K562 (cell line): Measurements from ENCODE around the gene RABL3. TPM values are rescaled to one million over a fixed set of nuclear protein-coding genes. Genes with fewer than 3 reads are reported as not detected.

Experiments used
- ATAC-seq: fragments of 200-7000 bp; cut with Tn5 transposase; 3 replicates; pipeline ENCODE4 v1.9.1; 2020; ENCODE audit warnings: moderate library complexity
- BruUV-seq: library from RNA; stranded (reverse); fragments of 400-500 nt; replicated peaks from 2 replicates; lab custom pipeline; 2021; lab: Mats Ljungman, UMichigan
- CTCF ChIA-PET: fragments of 300-600 bp; formaldehyde crosslinking; extraction: SDS; loops from one replicate; lab custom pipeline; 2021; ENCODE audit warnings: low intra/inter-chr PET ratio; lab: Yijun Ruan, JAX
- POLR2A ChIA-PET: fragments of 300-600, 350-650 bp; sonication (Branson Sonifier 250); formaldehyde crosslinking; extraction: SDS; loops from one replicate; lab custom pipeline; 2021; ENCODE audit warnings: antibody characterized with exemption, inconsistent platforms; lab: Yijun Ruan, JAX
- DNase-seq, 4 experiments: peaks; one replicate each; pipeline versions ENCODE4 v3.0.0 to v3.0.0-alpha.2; 2011 to 2018; ENCODE audit warnings: low spot score in 3 of 4, mixed read lengths in 3 of 4; ENCODE audit errors: extremely low read depth in 1 of 4
- FAIRE-seq: peaks from 2 replicates; lab custom pipeline; 2011; peaks lifted over from hg19 to GRCh38; lab: Jason Lieb, UNC
- H2AFZ ChIP-seq: 2 replicates; pipeline ENCODE4 v1.6.0; 2011; ENCODE audit warnings: low read depth, low read length, control low read depth, inconsistent platforms
- H3K27ac ChIP-seq: fragments of 200-600 bp; 3 replicates; pipeline ENCODE4 v1.8.0; 2011; ENCODE audit warnings: low read depth, mild to moderate bottlenecking, control low read depth, inconsistent platforms, low read length, moderate library complexity, mixed read lengths; ENCODE audit errors: extremely low read depth
- H3K27me3 ChIP-seq, 2 experiments: fragments of 300-600 bp in 1 of 2; 2 replicates in 1 of 2; 3 replicates in 1 of 2; pipeline versions ENCODE4 v1.6.0 to v1.8.0; 2011; ENCODE audit warnings: inconsistent platforms in 2 of 2, low read length in 2 of 2, mild to moderate bottlenecking in 1 of 2, mixed read lengths in 1 of 2, moderate library complexity in 1 of 2; ENCODE audit not compliant: control insufficient read depth in 2 of 2, insufficient read depth in 2 of 2
- H3K36me3 ChIP-seq: fragments of 300-600 bp; 3 replicates; pipeline ENCODE4 v1.8.0; 2011; ENCODE audit warnings: mild to moderate bottlenecking, low read length, inconsistent platforms; ENCODE audit not compliant: control insufficient read depth, insufficient read depth
- H3K4me1 ChIP-seq, 2 experiments: fragments of 200-600 bp in 1 of 2; replicated peaks in 1 of 2; 2 replicates in 1 of 2; 3 replicates in 1 of 2; pipeline versions ENCODE4 v1.5.1 to v1.8.0; 2011; ENCODE audit warnings: inconsistent platforms in 2 of 2, low read length in 2 of 2, mild to moderate bottlenecking in 1 of 2, mixed read lengths in 1 of 2, moderate library complexity in 1 of 2; ENCODE audit not compliant: control insufficient read depth in 2 of 2, insufficient read depth in 2 of 2
- H3K4me2 ChIP-seq: 2 replicates; pipeline ENCODE4 v1.6.1; 2011; ENCODE audit warnings: low read length, control low read depth, inconsistent platforms, mixed read lengths; ENCODE audit not compliant: insufficient read depth
- H3K4me3 ChIP-seq: fragments of 200-600 bp; sonication (generic), shearing (Covaris generic); 2 replicates; pipeline ENCODE4 v1.5.1; 2016; ENCODE audit warnings: control low read depth, inconsistent platforms
- H3K79me2 ChIP-seq: fragments of 200-600 bp; 3 replicates; pipeline ENCODE4 v1.8.0; 2011; ENCODE audit warnings: low read length, inconsistent platforms; ENCODE audit not compliant: control insufficient read depth, insufficient read depth
- H3K9ac ChIP-seq, 2 experiments: 2 replicates each; pipeline versions ENCODE4 v1.6.0 to v1.6.1; 2011; ENCODE audit warnings: low read depth in 2 of 2, low read length in 2 of 2, control low read depth in 1 of 2, inconsistent platforms in 1 of 2, mild to moderate bottlenecking in 1 of 2, mixed read lengths in 1 of 2; ENCODE audit not compliant: insufficient read depth in 1 of 2
- H3K9me1 ChIP-seq: one replicate; pipeline ENCODE4 v1.6.0; 2011; ENCODE audit warnings: inconsistent platforms, mild to moderate bottlenecking, low read length, moderate library complexity; ENCODE audit not compliant: control insufficient read depth, insufficient read depth
- H3K9me3 ChIP-seq: replicated peaks from 2 replicates; pipeline ENCODE4 v1.5.1; 2011; ENCODE audit warnings: low read depth, low read length, inconsistent platforms; ENCODE audit not compliant: control insufficient read depth, insufficient read depth
- H4K20me1 ChIP-seq: replicated peaks from 2 replicates; pipeline ENCODE4 v1.6.1; 2011; ENCODE audit warnings: low read length, inconsistent platforms, mixed read lengths; ENCODE audit not compliant: control insufficient read depth, insufficient read depth
- ARID2 ChIP-seq: fragments of 450-650 bp; IDR thresholded peaks from 2 replicates; pipeline ENCODE4 v1.6.1; 2017; ENCODE audit warnings: antibody characterized with exemption, mild to moderate bottlenecking
- CBFB ChIP-seq: sonication (generic); formaldehyde crosslinking; IDR thresholded peaks from 2 replicates; pipeline ENCODE4 v1.4.0; 2020; ENCODE audit warnings: mild to moderate bottlenecking, missing genetic modification reagents
- ELF1 ChIP-seq: fragments of 200-800 bp; sonication (Bioruptor generic); IDR thresholded peaks from 2 replicates; pipeline ENCODE4 v1.6.1; 2016; ENCODE audit warnings: missing genetic modification characterization, missing compliant biosample characterization
- FIP1L1 ChIP-seq: fragments of 200-400 bp; formaldehyde crosslinking; IDR thresholded peaks from 2 replicates; pipeline ENCODE4 v1.6.1; 2018; ENCODE audit warnings: mild to moderate bottlenecking, low read depth, low read length; ENCODE audit not compliant: poor library complexity, severe bottlenecking
- FOXM1 ChIP-seq, 2 experiments: fragments of 450-650 bp in 1 of 2; sonication (generic) in 1 of 2; formaldehyde crosslinking in 1 of 2; IDR thresholded peaks; 2 replicates each; pipeline versions ENCODE4 v1.6.1 to v1.9.0; 2017 to 2022; ENCODE audit warnings: low read depth in 2 of 2, mild to moderate bottlenecking in 2 of 2, missing genetic modification reagents in 1 of 2, moderate library complexity in 1 of 2
- GABPB1 ChIP-seq: sonication (generic); formaldehyde crosslinking; IDR thresholded peaks from 2 replicates; pipeline ENCODE4 v1.8.0; 2022; ENCODE audit warnings: mild to moderate bottlenecking, missing genetic modification reagents
- GATAD2A ChIP-seq: fragments of 450-650 bp; IDR thresholded peaks from 2 replicates; pipeline ENCODE4 v1.6.1; 2017
- HIVEP1 ChIP-seq: fragments of 250-450 bp; sonication (Bioruptor Pico); IDR thresholded peaks from 2 replicates; pipeline ENCODE4 v1.4.0; 2020; ENCODE audit warnings: mild to moderate bottlenecking
- OTX1 ChIP-seq: fragments of 450-650 bp; formaldehyde crosslinking; IDR thresholded peaks from 2 replicates; pipeline ENCODE4 v1.4.0; 2022; ENCODE audit warnings: mild to moderate bottlenecking
- RBM15 ChIP-seq: fragments of 200-400 bp; formaldehyde crosslinking; IDR thresholded peaks from 2 replicates; pipeline ENCODE4 v1.6.1; 2018; ENCODE audit warnings: mild to moderate bottlenecking, low read length, moderate library complexity; ENCODE audit not compliant: insufficient read depth
- SAFB2 ChIP-seq: fragments of 200-400 bp; formaldehyde crosslinking; IDR thresholded peaks from 2 replicates; pipeline ENCODE4 v1.6.1; 2018; ENCODE audit warnings: borderline replicate concordance, low read length, low read depth, moderate library complexity; ENCODE audit not compliant: severe bottlenecking
- SMAD4 ChIP-seq: fragments of 250-450 bp; sonication (Bioruptor Pico); conservative IDR thresholded peaks from 2 replicates; pipeline ENCODE4 v1.8.0; 2021; ENCODE audit warnings: inconsistent platforms, mild to moderate bottlenecking, moderate library complexity
- TSC22D4 ChIP-seq: fragments of 450-650 bp; IDR thresholded peaks from 2 replicates; pipeline ENCODE4 v1.6.1; 2016; ENCODE audit warnings: missing genetic modification characterization, missing biosample characterization, control low read depth
- U2AF1 ChIP-seq: fragments of 200-400 bp; formaldehyde crosslinking; optimal IDR thresholded peaks from 2 replicates; pipeline ENCODE3; 2017; ENCODE audit warnings: mild to moderate bottlenecking, low read depth, low read length, moderate library complexity
- ZC3H4 ChIP-seq: sonication (generic); formaldehyde crosslinking; IDR thresholded peaks from 2 replicates; pipeline ENCODE4 v1.9.0; 2021; ENCODE audit warnings: missing genetic modification reagents, borderline replicate concordance
- ZNF707 ChIP-seq: fragments of 250-450 bp; sonication (Bioruptor Pico); conservative IDR thresholded peaks from 2 replicates; pipeline ENCODE4 v1.8.0; 2022; ENCODE audit warnings: inconsistent platforms, mild to moderate bottlenecking, moderate library complexity
- ZNF717 ChIP-seq: fragments of 250-450 bp; sonication (Bioruptor Pico); IDR thresholded peaks from 2 replicates; pipeline ENCODE4 v1.5.0; 2021
- WGBS: fragments of 100-300 bp; shearing (Covaris generic); methylation state at CpG from one replicate; pipeline ENCODE4 v1.1.6; 2016; ENCODE audit warnings: low coverage, mixed read lengths; ENCODE audit not compliant: insufficient coverage; ENCODE audit errors: missing lambda C conversion rate; 5-methylcytosine and 5-hydroxymethylcytosine counted together
- in situ Hi-C: fragments of 300-500 bp; cut with MboI; formaldehyde crosslinking; loops from 4 replicates; pipeline ENCODE4 v1.15.0; 2018; ENCODE audit warnings: inconsistent platforms, mixed read lengths
- intact Hi-C: fragments of 100-400 bp; cut with micrococcal nuclease; formaldehyde crosslinking; loops from 2 replicates; pipeline ENCODE4 v1.14.2; 2022
- polyA plus RNA-seq, 8 experiments: library from polyadenylated mRNA; depleted of rRNA in 4 of 8; stranded (reverse) in 5 of 8; unstranded in 3 of 8; fragments of >200 nt; fragmentation: Nextera tagmentation in 2 of 8; fragmentation: Illumina TruSeq in 1 of 8; extraction: Ambion mirVana in 2 of 8; extraction: Trizol in 1 of 8; gene quantifications; 2 replicates each; pipeline versions ENCODE4 v1.2.1 to v1.2.3, GENCODE V29; 2011 to 2014; ENCODE audit warnings: inconsistent platforms in 1 of 8, missing spikeins in 1 of 8
- total RNA-seq, 7 experiments: library from RNA; depleted of rRNA in 6 of 7; stranded (reverse); fragments of >200 nt in 6 of 7; fragmentation: Illumina TruSeq in 2 of 7; extraction: Trizol in 2 of 7; gene quantifications; 2 replicates each; pipeline versions ENCODE4 v1.2.1 to v1.2.3, GENCODE V29; 2011 to 2021; ENCODE audit warnings: low replicate concordance in 1 of 7

RABL3 gene
- total and polyA plus RNA-seq, 9 of the 15 experiments (the other 6 are each of a cell fraction or from before 2014, with no cell fraction given), result 6.5 to 30.7 (median 12.3) TPM

GRCh38 chr3:120767106-120767505 lies 24.8 kb upstream of the RABL3 start:
- peaks cover 0 to 5% of the 10 kb centered on the region in 2 experiments; a peak in 3 of 5 replicates for H3K4me1 ChIP-seq
- DNase-seq, result no peak
- in situ Hi-C loops (no loop called here), intact Hi-C loops (no loop called here)
- no peaks in the 10 kb centered on the region for H3K27me3 ChIP-seq
- ATAC-seq, result no peak
- no peak overlapping the region for H3K4me3 ChIP-seq
- CTCF ChIA-PET, result no interaction called here
- H4K20me1 ChIP-seq, result no peaks in the 10 kb centered on the region
- TF ChIP-seq U2AF1 (no peak), SAFB2 (no peak), FIP1L1 (no peak), SMAD4 (CRISPR knock-in tag) (no peak), FOXM1 (IDR thresholded peaks at IDR 0.05; ENCODE audit: low read depth) (no peak), FOXM1 (CRISPR knock-in tag; IDR thresholded peaks at IDR 0.05; ENCODE audit: low read depth) (no peak), HIVEP1 (no peak), ARID2 (no peak), ZNF707 (CRISPR knock-in tag) (no peak), ZC3H4 (CRISPR knock-in tag) (no peak), TSC22D4 (tag) (no peak), ELF1 (no peak), ZNF717 (no peak), GATAD2A (no peak), OTX1 (CRISPR knock-in tag) (no peak), GABPB1 (no peak), RBM15 (no peak), CBFB (no peak)
- H3K79me2 ChIP-seq, result peaks cover 43% of the 10 kb centered on the region
- FAIRE-seq, result no peak
- no peaks in the 10 kb centered on the region for H3K9me1 ChIP-seq
- H3K9ac ChIP-seq, result no peak overlapping the region
- BruUV-seq, result no TSS peak
- H3K9me3 ChIP-seq, result no peaks in the 10 kb centered on the region
- POLR2A ChIA-PET, result no interaction called here
- WGBS, result 60% methylated on average over 1 of the region's 1 CpG
- H3K4me2 ChIP-seq, result no peak overlapping the region
- no peak overlapping the region for H3K27ac ChIP-seq
- peaks cover 18% of the 10 kb centered on the region; the same call in 2 of the 3 replicates for H3K36me3 ChIP-seq
- H2AFZ ChIP-seq, result no peak overlapping the region
